Liver (tissue), 9 donors: ENCODE results near the gene CTNNA2. TPM values are rescaled to one million over a fixed set of nuclear protein-coding genes. Genes with fewer than 3 reads are reported as not detected.
A peak's percentile ranks its signal among the peaks of the same experiment; 100 is the strongest.

ENCODE experiments used
- DNase-seq: peaks from one replicate; pipeline ENCODE4 v3.0.0-alpha.2; 2017; ENCODE audit warnings: low spot score
- H3K27ac ChIP-seq, 2 donors: one replicate each; pipeline ENCODE4 v1.7.0; 2013; ENCODE audit warnings: inconsistent platforms in 2 of 2, low read length in 2 of 2, control low read depth in 1 of 2, low read depth in 1 of 2, mild to moderate bottlenecking in 1 of 2
- H3K27me3 ChIP-seq, 4 donors: one replicate each; pipeline versions ENCODE4 v1.6.1 to v1.7.0; 2013; ENCODE audit warnings: low read length in 3 of 4, inconsistent platforms in 1 of 4, mild to moderate bottlenecking in 1 of 4, moderate library complexity in 1 of 4; ENCODE audit not compliant: control insufficient read depth in 4 of 4, insufficient read depth in 4 of 4
- H3K36me3 ChIP-seq, 4 donors: one replicate each; pipeline versions ENCODE4 v1.6.1 to v1.7.0; 2013; ENCODE audit warnings: low read length in 3 of 4, mild to moderate bottlenecking in 3 of 4, low read depth in 1 of 4, moderate library complexity in 1 of 4; ENCODE audit not compliant: control insufficient read depth in 4 of 4, insufficient read depth in 3 of 4
- H3K4me1 ChIP-seq, 4 donors: one replicate each; pipeline versions ENCODE4 v1.6.1 to v1.7.0; 2013; ENCODE audit warnings: low read length in 3 of 4, mild to moderate bottlenecking in 3 of 4, moderate library complexity in 1 of 4; ENCODE audit not compliant: control insufficient read depth in 4 of 4, insufficient read depth in 4 of 4
- H3K4me3 ChIP-seq, 3 donors: one replicate each; pipeline versions ENCODE4 v1.6.1 to v1.7.0; 2013; ENCODE audit warnings: low read length in 3 of 3, control low read depth in 1 of 3, low read depth in 1 of 3, mild to moderate bottlenecking in 1 of 3
- H3K9ac ChIP-seq, 2 donors: one replicate each; pipeline ENCODE4 v1.7.0; 2013; ENCODE audit warnings: low read length in 2 of 2, mild to moderate bottlenecking in 2 of 2, moderate library complexity in 2 of 2, control low read depth in 1 of 2, low read depth in 1 of 2
- H3K9me3 ChIP-seq, 4 donors: one replicate each; pipeline versions ENCODE4 v1.6.1 to v1.7.0; 2013; ENCODE audit warnings: low read length in 3 of 4; ENCODE audit not compliant: control insufficient read depth in 4 of 4
- ATF3 ChIP-seq: IDR thresholded peaks from 2 replicates; pipeline ENCODE4 v1.6.1; 2016; ENCODE audit warnings: antibody characterized with exemption
- EGR1 ChIP-seq, 2 donors: IDR thresholded peaks; 2 replicates each; pipeline ENCODE4 v1.6.1; 2016 to 2018; ENCODE audit warnings: antibody characterized with exemption in 2 of 2, low read depth in 2 of 2
- FOXA1 ChIP-seq: IDR thresholded peaks from 2 replicates; pipeline ENCODE4 v1.6.1; 2016; ENCODE audit warnings: antibody characterized with exemption
- FOXA2 ChIP-seq: IDR thresholded peaks from 2 replicates; pipeline ENCODE4 v1.6.1; 2016; ENCODE audit warnings: antibody characterized with exemption
- GABPA ChIP-seq, 2 donors: IDR thresholded peaks in 1 of 2; conservative IDR thresholded peaks in 1 of 2; 2 replicates each; pipeline ENCODE4 v1.6.1; 2016; ENCODE audit warnings: antibody characterized with exemption in 2 of 2, mild to moderate bottlenecking in 1 of 2, moderate library complexity in 1 of 2
- HNF4G ChIP-seq: IDR thresholded peaks from 2 replicates; pipeline ENCODE4 v1.6.1; 2016; ENCODE audit warnings: antibody characterized with exemption
- NR2F2 ChIP-seq: IDR thresholded peaks from 2 replicates; pipeline ENCODE4 v1.6.1; 2016; ENCODE audit warnings: antibody characterized with exemption
- RAD21 ChIP-seq, 2 donors: IDR thresholded peaks; 2 replicates each; pipeline ENCODE4 v1.6.1; 2016; ENCODE audit warnings: antibody characterized with exemption in 2 of 2, mild to moderate bottlenecking in 2 of 2
- RXRA ChIP-seq, 2 donors: IDR thresholded peaks; 2 replicates each; pipeline ENCODE4 v1.6.1; 2017 to 2018; ENCODE audit warnings: antibody characterized with exemption in 2 of 2, mild to moderate bottlenecking in 1 of 2
- SP1 ChIP-seq: IDR thresholded peaks from 2 replicates; pipeline ENCODE4 v1.6.1; 2018; ENCODE audit warnings: antibody characterized with exemption, mild to moderate bottlenecking
- YY1 ChIP-seq: IDR thresholded peaks from 2 replicates; pipeline ENCODE4 v1.6.1; 2016; ENCODE audit warnings: antibody characterized with exemption, mild to moderate bottlenecking
- WGBS: extraction: QIAGEN DNeasy Blood & Tissue Kit; methylation state at CpG from one replicate; pipeline ENCODE4 v1.1.7; 2013; 5-methylcytosine and 5-hydroxymethylcytosine counted together
- polyA plus RNA-seq, 2 donors: library from polyadenylated mRNA; stranded (reverse) in 1 of 2; unstranded in 1 of 2; fragments of 200-250 nt in 1 of 2; fragments of >200 nt in 1 of 2; fragmentation: Nextera tagmentation in 1 of 2; extraction: Ambion mirVana in 1 of 2; gene quantifications; one replicate each; pipeline versions ENCODE4 v1.2.1 to v1.2.3, GENCODE V29; 2013 to 2015
- total RNA-seq, 2 donors: library from RNA; depleted of rRNA; stranded (reverse); fragments of >200 nt; gene quantifications; one replicate each; pipeline ENCODE4 v1.2.3, GENCODE V29; 2014
- TF ChIP-seq, protein P1 (sequence below): fragments of 150-350 bp; IDR thresholded peaks from 2 replicates; pipeline ENCODE4 v1.5.1; 2017; ENCODE audit warnings: improper control_type of control experiment, low read depth, low read length; ENCODE audit not compliant: missing input control
- donor health status: healthy.
- donor health status: healthy.
- donor health status: healthy.
- donor health status: healthy.
- donor health status: healthy.

CTNNA2 gene
- total and polyA plus RNA-seq, 4 donors = 0.05 TPM; not detected in 3

DNA sequence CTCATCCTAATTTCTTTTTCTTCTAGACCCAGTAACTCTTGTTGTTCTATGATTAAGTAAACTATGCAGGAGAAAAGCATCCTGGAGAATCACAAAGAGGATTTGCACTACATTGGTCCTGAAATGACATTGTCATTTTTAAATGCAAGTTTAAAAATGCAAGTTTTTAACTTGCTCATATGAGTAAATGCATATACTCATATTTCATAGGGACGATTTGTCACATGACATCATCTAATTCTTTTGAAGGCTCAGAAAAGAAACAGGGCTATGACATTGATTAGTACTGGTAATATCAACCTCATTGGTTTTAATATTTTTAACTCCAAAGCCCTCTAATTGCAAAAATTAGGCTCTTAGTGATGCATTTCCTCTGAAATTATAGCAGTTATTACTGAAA lies 467.3 kb downstream of the CTNNA2 start:
- no peak for TF ChIP-seq NR2F2
- no peak for TF ChIP-seq FOXA2
- no peak for TF ChIP-seq RXRA (IDR thresholded peaks at IDR 0.05)
- TF ChIP-seq SP1 = no peak
- Histone ChIP-seq H3K9me3 (no peaks in the 10 kb centered on the region), H3K4me1 (no peaks in the 10 kb centered on the region), H3K27me3 (no peaks in the 10 kb centered on the region), H3K36me3 (no peaks in the 10 kb centered on the region), H3K27ac (no peak overlapping the region), H3K9ac (no peak overlapping the region), H3K4me3 (no peak overlapping the region)
- no peak for DNase-seq
- WGBS = 68% methylated on average over 1 of the region's 1 CpG

DNA sequence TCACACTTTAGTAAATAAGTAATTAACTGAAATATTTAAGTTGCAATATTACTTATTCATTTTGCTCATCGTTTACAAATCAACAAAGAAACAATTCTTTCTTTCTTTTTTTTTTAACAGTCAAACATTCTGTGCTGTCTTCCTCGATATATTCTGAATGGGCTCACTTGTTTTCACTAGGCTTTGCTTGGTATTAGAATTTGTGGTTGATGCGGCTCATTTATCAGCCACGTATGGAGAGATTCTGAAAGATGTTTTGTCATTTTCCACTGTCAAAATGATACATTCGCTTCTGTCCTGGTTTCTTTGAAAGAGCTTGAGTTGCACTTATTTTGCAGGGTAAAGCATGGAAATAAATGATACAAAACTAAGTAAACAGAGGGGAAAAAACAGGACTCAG lies 468.0 kb downstream of the CTNNA2 start:
- H3K4me3 ChIP-seq = no peak overlapping the region
- TF ChIP-seq GABPA (IDR thresholded peaks at IDR 0.05 in 1 of 2, conservative IDR thresholded peaks at IDR 0.05 in 1 of 2) = no peak
- TF ChIP-seq ATF3 = no peak
- TF ChIP-seq, protein P1, sequence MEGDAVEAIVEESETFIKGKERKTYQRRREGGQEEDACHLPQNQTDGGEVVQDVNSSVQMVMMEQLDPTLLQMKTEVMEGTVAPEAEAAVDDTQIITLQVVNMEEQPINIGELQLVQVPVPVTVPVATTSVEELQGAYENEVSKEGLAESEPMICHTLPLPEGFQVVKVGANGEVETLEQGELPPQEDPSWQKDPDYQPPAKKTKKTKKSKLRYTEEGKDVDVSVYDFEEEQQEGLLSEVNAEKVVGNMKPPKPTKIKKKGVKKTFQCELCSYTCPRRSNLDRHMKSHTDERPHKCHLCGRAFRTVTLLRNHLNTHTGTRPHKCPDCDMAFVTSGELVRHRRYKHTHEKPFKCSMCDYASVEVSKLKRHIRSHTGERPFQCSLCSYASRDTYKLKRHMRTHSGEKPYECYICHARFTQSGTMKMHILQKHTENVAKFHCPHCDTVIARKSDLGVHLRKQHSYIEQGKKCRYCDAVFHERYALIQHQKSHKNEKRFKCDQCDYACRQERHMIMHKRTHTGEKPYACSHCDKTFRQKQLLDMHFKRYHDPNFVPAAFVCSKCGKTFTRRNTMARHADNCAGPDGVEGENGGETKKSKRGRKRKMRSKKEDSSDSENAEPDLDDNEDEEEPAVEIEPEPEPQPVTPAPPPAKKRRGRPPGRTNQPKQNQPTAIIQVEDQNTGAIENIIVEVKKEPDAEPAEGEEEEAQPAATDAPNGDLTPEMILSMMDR = no peak
- no peak for TF ChIP-seq HNF4G
- TF ChIP-seq EGR1 (IDR thresholded peaks at IDR 0.05; ENCODE audit: low read depth in 2 of 2) = no peak
- TF ChIP-seq YY1 = no peak
- H3K36me3 ChIP-seq = no peaks in the 10 kb centered on the region
- no peak overlapping the region for H3K9ac ChIP-seq
- H3K4me1 ChIP-seq = no peaks in the 10 kb centered on the region
- H3K9me3 ChIP-seq = no peaks in the 10 kb centered on the region
- no peaks in the 10 kb centered on the region for H3K27me3 ChIP-seq
- 82% methylated on average over 5 of the region's 5 CpGs for WGBS
- no peak for DNase-seq
- H3K27ac ChIP-seq = no peak overlapping the region

DNA sequence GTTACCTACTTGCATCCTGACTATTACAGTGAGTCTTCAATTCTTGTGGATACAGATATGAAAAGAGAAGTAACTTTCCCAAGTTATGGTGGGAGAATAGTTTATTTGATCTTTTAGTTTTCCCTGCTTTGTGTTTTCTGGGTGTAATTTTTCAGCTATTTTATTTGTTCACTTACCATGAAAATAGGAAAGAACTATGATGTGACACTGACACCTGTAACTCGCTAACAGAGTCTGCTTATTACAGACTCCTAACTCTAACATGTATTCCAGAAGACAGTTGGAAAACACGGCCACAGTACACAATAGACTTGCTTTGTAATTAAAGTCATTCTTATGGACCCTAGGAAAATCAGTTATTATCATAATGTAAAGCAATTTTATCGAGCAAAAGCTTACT lies 468.5 kb downstream of the CTNNA2 start:
- Histone ChIP-seq H3K9me3 (no peaks in the 10 kb centered on the region), H3K4me3 (no peak overlapping the region), H3K27me3 (no peaks in the 10 kb centered on the region), H3K4me1 (no peaks in the 10 kb centered on the region), H3K36me3 (no peaks in the 10 kb centered on the region), H3K9ac (no peak overlapping the region), H3K27ac (no peak overlapping the region)
- no peak for DNase-seq
- WGBS = 79% methylated on average over 3 of the region's 3 CpGs
- TF ChIP-seq NR2F2 (no peak), SP1 (no peak)

DNA sequence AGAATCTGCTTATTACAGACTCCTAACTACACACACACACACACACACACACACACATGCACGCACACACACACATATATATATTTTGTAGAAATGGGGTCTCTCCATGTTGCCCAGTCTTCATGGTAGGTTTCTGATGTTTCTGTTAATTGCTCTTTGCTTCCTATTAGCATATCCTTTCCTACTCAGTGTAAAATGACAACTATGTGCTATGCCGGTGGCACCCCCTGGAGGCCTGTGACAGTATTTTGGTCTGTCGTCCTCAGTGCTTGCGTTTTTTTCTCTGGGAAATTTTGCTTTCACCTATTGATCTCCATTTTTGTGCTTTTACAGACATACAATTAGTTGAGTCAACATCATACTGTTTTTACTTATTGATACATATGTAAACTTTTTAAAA lies 469.6 kb downstream of the CTNNA2 start:
- H3K4me3 ChIP-seq = no peak overlapping the region
- WGBS = 49% methylated on average over 4 of the region's 4 CpGs
- no peak overlapping the region for H3K9ac ChIP-seq
- peak in 1 of 2 donors; percentile 10 for TF ChIP-seq RAD21 (IDR thresholded peaks at IDR 0.05)
- no peak for TF ChIP-seq FOXA1
- DNase-seq = no peak
- no peaks in the 10 kb centered on the region for H3K4me1 ChIP-seq
- no peaks in the 10 kb centered on the region for H3K36me3 ChIP-seq
- no peaks in the 10 kb centered on the region for H3K9me3 ChIP-seq
- H3K27me3 ChIP-seq = no peaks in the 10 kb centered on the region
- H3K27ac ChIP-seq = no peak overlapping the region
